Effector memory CD8-positive, alpha-beta T cell (primary cell): ENCODE data around the gene CD34.
A peak's percentile ranks its signal among the peaks of the same experiment; 100 is the strongest.

Experiments used
- ATAC-seq: fragments of 150-1000 bp; cut with Tn5 transposase; replicated peaks from 2 replicates; pipeline ENCODE4 v1.10.0; 2021; ENCODE audit warnings: mild to moderate bottlenecking, moderate library complexity
- DNase-seq, 3 experiments: peaks; one replicate each; pipeline ENCODE4 v3.0.0; 2021
- H3K27ac Mint-ChIP-seq, 2 donors: one replicate each; pipeline ENCODE4 v1.8.0; 2022; ENCODE audit warnings: mild to moderate bottlenecking in 2 of 2, mixed read lengths in 2 of 2, moderate library complexity in 2 of 2
- H3K27me3 Mint-ChIP-seq, 2 donors: one replicate each; pipeline ENCODE4 v1.8.0; 2022; ENCODE audit warnings: mixed read lengths in 2 of 2
- H3K36me3 Mint-ChIP-seq: one replicate; pipeline ENCODE4 v1.8.0; 2022; ENCODE audit warnings: mild to moderate bottlenecking, moderate library complexity, mixed read lengths; ENCODE audit not compliant: insufficient read depth
- H3K4me1 Mint-ChIP-seq, 2 donors: one replicate each; pipeline ENCODE4 v1.8.0; 2022; ENCODE audit warnings: low read depth in 2 of 2, mixed read lengths in 2 of 2
- H3K4me3 Mint-ChIP-seq, 2 donors: one replicate each; pipeline ENCODE4 v1.8.0; 2022; ENCODE audit warnings: mild to moderate bottlenecking in 2 of 2, mixed read lengths in 2 of 2, moderate library complexity in 2 of 2
- H3K9me3 Mint-ChIP-seq, 2 donors: one replicate each; pipeline ENCODE4 v1.8.0; 2022; ENCODE audit warnings: mixed read lengths in 2 of 2

CD34 gene

GRCh38 chr1:207849016-207849415 is 61.9 kb downstream of the CD34 start:
- DNase-seq = no peak
- Mint-ChIP-seq H3K4me1 (peaks cover 75 to 88% of the 10 kb centered on the region in 2 donors), H3K4me3 (peak overlapping the region; percentile 65 to 67), H3K36me3 (peaks cover 30% of the 10 kb centered on the region), H3K9me3 (no peaks in the 10 kb centered on the region), H3K27me3 (no peaks in the 10 kb centered on the region), H3K27ac (peak overlapping the region; percentile 88 to 89)
- peak; percentile 16 for ATAC-seq

DNA sequence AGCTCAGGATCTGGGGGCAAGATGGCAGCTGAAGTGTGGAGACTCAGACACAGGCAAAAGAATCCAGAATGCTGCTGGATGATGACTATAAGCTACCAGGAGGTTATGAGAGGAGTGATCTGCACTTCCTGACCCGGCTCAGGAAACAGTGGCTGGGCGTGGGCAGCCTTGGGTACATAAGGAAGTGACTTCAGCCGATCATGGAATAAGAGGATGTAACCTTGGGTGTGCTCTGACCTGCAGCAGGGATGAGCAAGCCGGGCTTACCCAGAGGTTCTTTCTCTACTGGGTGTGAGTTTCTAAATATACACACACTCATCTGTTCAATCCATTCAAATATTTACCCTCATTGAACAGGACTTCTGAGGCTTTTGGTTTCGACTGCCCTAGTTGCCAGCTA is 62.7 kb downstream of the CD34 start:
- ATAC-seq (peak; percentile 67), DNase-seq (no peak)
- Mint-ChIP-seq H3K36me3 (peaks cover 27% of the 10 kb centered on the region), H3K27me3 (no peaks in the 10 kb centered on the region), H3K4me1 (peaks cover 75 to 88% of the 10 kb centered on the region in 2 donors), H3K27ac (peak overlapping the region; percentile 88 to 89), H3K9me3 (no peaks in the 10 kb centered on the region), H3K4me3 (peak overlapping the region; percentile 58 to 65)

DNA sequence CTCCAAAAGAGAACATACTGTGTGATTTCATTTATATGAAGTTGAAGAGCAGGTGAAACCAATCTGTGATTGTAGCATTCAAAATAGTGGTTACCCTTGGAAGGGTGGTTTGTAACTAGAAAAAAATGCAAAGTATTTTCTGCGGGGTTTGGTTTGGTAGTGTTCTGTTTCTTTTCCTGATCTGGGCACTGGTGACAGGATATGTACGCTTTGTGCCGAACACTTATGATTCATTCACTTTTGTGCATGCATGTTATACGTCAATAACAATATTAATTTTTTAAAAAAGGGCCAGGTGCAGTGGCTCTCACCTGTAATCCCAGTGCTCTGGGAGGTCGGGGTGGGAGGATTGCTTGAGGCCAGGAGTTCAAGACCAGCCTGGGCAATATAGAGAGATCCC is 63.8 kb downstream of the CD34 start:
- no peaks in the 10 kb centered on the region for H3K27me3 Mint-ChIP-seq
- peaks cover 64 to 83% of the 10 kb centered on the region in 2 donors for H3K4me1 Mint-ChIP-seq
- peak overlapping the region in 1 of 2 donors; percentile 89 for H3K27ac Mint-ChIP-seq
- no peak for DNase-seq
- ATAC-seq = no peak
- peaks cover 29% of the 10 kb centered on the region for H3K36me3 Mint-ChIP-seq
- no peaks in the 10 kb centered on the region for H3K9me3 Mint-ChIP-seq
- H3K4me3 Mint-ChIP-seq = no peak overlapping the region

- Mint-ChIP-seq H3K4me3 (no peak overlapping the region), H3K36me3 (peaks cover 26% of the 10 kb centered on the region), H3K27me3 (no peaks in the 10 kb centered on the region), H3K9me3 (no peaks in the 10 kb centered on the region), H3K4me1 (peaks cover 49 to 71% of the 10 kb centered on the region in 2 donors), H3K27ac (peak overlapping the region in 1 of 2 donors; percentile 71)
- no peak for DNase-seq
- no peak for ATAC-seq
Measured at GRCh38 chr1:207845109-207845508, 65.8 kb downstream of the CD34 start.

- Mint-ChIP-seq H3K4me1 (peaks cover 51 to 69% of the 10 kb centered on the region in 2 donors), H3K36me3 (peaks cover 29% of the 10 kb centered on the region), H3K27ac (peak overlapping the region in 1 of 2 donors; percentile 71), H3K9me3 (no peaks in the 10 kb centered on the region), H3K27me3 (no peaks in the 10 kb centered on the region), H3K4me3 (no peak overlapping the region)
- no peak for ATAC-seq
- DNase-seq = no peak
Measured at GRCh38 chr1:207844371-207844770, 66.6 kb downstream of the CD34 start.

DNA sequence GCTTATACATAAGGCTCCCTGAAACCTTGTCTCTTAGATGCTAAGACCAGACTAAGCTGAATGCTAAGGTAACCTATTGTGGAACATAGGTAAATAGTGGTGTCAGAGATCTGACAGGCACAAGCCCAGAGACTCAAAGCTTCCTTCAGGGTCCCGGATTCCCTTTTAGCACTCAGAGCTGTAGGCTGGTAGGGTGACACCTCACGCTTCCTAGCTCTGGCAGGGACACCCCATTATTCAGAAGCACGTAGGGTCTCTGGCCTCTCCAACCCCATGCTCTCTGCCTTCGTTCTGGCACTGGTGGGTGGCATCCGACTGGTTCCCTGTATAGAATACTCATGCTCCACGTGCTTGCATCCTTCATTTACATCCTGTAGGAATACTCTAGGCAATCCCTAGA is 68.4 kb downstream of the CD34 start:
- H3K9me3 Mint-ChIP-seq = no peaks in the 10 kb centered on the region
- H3K27ac Mint-ChIP-seq = peak overlapping the region in 1 of 2 donors; percentile 47
- ATAC-seq (no peak), DNase-seq (no peak)
- H3K36me3 Mint-ChIP-seq = peaks cover 20% of the 10 kb centered on the region
- H3K4me3 Mint-ChIP-seq = no peak overlapping the region
- no peaks in the 10 kb centered on the region for H3K27me3 Mint-ChIP-seq
- peaks cover 55 to 72% of the 10 kb centered on the region in 2 donors for H3K4me1 Mint-ChIP-seq

- Mint-ChIP-seq H3K27ac (peak overlapping the region in 1 of 2 donors; percentile 47), H3K36me3 (peaks cover 21% of the 10 kb centered on the region), H3K4me3 (no peak overlapping the region), H3K9me3 (no peaks in the 10 kb centered on the region), H3K4me1 (peaks cover 61 to 78% of the 10 kb centered on the region in 2 donors), H3K27me3 (no peaks in the 10 kb centered on the region)
- ATAC-seq = no peak
- no peak for DNase-seq
Measured at GRCh38 chr1:207841901-207842300, 69.0 kb downstream of the CD34 start.

DNA sequence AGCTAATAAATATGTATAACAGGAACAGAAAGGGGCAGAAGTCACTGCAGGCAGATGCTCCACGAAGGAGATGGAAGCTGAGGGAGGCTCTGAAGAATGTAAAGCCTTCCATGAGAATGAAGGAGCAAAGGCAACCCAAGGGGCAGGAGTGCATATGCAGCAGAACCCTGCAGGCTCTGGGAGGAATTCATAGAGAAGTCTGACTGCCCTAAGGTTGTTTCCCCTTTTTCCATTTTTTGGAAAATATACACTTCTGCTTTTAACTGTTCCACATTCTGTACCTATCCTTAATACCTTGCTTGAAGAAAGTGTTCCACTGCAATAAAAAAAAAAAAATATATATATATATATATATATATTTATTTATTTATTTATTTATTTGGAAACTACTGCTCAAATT is 69.6 kb downstream of the CD34 start:
- Mint-ChIP-seq H3K4me1 (peaks cover 65 to 79% of the 10 kb centered on the region in 2 donors), H3K27me3 (no peaks in the 10 kb centered on the region), H3K27ac (no peak overlapping the region), H3K36me3 (peaks cover 21% of the 10 kb centered on the region), H3K4me3 (no peak overlapping the region), H3K9me3 (no peaks in the 10 kb centered on the region)
- ATAC-seq = no peak
- DNase-seq = no peak

GRCh38 chr1:207840380-207840779 is 70.5 kb downstream of the CD34 start:
- Mint-ChIP-seq H3K36me3 (peaks cover 23% of the 10 kb centered on the region), H3K27ac (peak overlapping the region in 1 of 2 donors; percentile 100), H3K9me3 (no peaks in the 10 kb centered on the region), H3K4me1 (peaks cover 64 to 74% of the 10 kb centered on the region in 2 donors), H3K4me3 (no peak overlapping the region), H3K27me3 (no peaks in the 10 kb centered on the region)
- DNase-seq = no peak
- no peak for ATAC-seq

- Mint-ChIP-seq H3K4me3 (no peak overlapping the region), H3K27me3 (no peaks in the 10 kb centered on the region), H3K9me3 (no peaks in the 10 kb centered on the region), H3K27ac (peak overlapping the region; percentile 87 to 100), H3K4me1 (peaks cover 63 to 71% of the 10 kb centered on the region in 2 donors), H3K36me3 (peaks cover 27% of the 10 kb centered on the region)
- ATAC-seq (no peak), DNase-seq (no peak)
Measured at GRCh38 chr1:207839083-207839413, 71.9 kb downstream of the CD34 start.

DNA sequence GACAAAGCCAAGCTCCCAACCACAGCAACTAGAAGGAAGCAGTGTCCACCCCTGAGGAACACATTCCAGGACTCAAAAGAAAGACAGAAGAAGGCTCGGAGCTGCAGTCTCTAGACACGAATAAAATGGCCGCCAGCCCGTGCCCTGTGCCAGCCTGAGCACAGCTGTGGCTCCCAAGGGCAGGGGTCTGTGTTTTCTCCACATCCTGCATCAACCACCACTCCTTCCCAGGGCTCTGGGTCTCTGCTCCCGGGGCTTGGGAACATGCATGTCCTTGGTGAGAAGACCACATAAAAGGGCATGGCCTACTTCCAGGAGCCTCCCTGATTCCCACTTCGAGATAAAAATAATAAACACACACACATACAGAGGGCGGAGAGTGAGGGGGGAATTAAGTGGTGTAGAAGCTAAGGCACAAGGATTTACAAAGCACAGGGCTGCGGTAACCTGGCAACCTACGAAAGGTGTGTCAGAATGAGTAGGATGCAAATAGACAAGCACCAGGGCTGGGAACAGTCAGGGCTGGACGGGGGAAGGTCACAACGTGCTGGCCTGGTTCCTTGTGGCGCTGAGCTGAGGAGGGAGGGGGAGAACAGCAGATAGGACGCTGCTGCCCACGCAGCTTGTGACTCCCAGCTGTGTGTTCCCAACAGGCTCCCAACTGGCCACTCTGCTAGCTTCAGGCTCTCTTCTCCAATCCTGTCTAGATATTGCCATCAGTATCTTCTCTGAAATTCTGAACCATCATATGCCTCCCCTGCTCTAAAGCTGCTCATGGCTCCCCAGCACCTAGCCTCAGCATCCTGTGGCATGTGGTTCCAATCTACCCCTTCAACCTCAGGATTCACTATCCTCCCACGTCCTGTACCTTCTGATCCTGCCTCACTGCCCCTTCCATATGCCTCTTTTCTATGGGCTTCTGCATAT is 72.5 kb downstream of the CD34 start:
- Mint-ChIP-seq H3K4me1 (peaks cover 63 to 67% of the 10 kb centered on the region in 2 donors), H3K27ac (peak overlapping the region; percentile 87 to 100), H3K9me3 (no peaks in the 10 kb centered on the region), H3K36me3 (peaks cover 27% of the 10 kb centered on the region), H3K27me3 (no peaks in the 10 kb centered on the region), H3K4me3 (no peak overlapping the region)
- ATAC-seq = no peak
- no peak for DNase-seq

DNA sequence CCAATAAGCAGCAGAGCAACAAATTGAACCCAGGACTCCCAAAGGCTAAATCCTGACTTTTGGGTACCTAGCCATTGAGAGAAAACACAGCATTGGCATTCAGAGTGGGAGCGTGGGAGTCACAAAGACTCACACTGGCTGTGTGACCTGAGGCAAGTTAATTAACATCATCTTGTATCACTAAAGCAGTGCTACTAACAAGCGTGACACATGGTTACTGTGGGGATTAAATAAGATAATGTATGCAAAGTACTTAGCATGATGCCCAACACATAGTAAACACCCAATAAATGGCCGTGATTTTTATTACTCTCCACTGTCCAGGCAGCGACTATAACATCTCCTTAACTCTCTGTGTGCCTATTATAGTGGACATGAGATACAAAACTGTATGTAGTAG is 73.3 kb downstream of the CD34 start:
- Mint-ChIP-seq H3K9me3 (no peaks in the 10 kb centered on the region), H3K36me3 (peaks cover 25% of the 10 kb centered on the region), H3K4me3 (no peak overlapping the region), H3K4me1 (peaks cover 64 to 71% of the 10 kb centered on the region in 2 donors), H3K27me3 (no peaks in the 10 kb centered on the region), H3K27ac (peak overlapping the region; percentile 93 to 100)
- DNase-seq (no peak), ATAC-seq (no peak)

DNA sequence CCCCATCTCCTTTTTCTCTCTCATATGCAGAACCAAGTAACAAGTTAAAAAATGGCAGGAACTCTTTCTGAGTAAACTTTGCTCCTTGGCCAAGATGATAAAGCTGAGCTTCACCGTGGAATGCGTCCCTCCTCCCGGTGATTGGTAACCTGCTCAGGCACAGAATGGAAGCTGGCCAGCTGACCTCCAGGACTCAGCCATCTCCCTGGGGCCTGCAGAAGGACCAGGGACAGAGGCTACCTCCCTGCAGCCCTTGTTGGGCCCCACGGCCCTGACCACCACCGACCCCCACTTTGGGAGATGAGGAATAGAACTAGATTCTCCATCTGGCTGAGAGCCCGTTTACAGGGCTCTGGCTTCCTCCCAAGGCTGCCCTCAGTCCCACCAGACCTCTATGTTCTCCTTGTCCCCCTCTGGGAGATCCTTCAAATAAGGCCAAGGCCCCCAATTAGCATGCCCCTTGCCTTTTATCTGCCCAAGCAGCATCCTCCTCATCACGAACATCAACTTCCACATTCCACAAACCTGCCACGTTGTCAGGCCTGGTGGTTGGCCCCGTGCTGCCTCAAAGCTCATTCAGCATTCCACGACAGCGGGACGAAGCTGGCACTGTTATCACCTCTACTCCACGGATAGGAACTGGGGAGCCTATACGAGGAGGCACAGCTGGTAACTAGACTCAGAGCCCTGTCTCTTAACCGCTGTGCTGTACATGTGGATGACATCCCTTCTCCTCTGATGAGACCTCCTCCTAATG is 74.2 kb downstream of the CD34 start:
- ATAC-seq = no peak
- DNase-seq = no peak
- peaks cover 68 to 80% of the 10 kb centered on the region in 2 donors for H3K4me1 Mint-ChIP-seq
- H3K9me3 Mint-ChIP-seq = no peaks in the 10 kb centered on the region
- no peaks in the 10 kb centered on the region for H3K27me3 Mint-ChIP-seq
- peak overlapping the region; percentile 93 to 100 for H3K27ac Mint-ChIP-seq
- H3K36me3 Mint-ChIP-seq = peaks cover 24% of the 10 kb centered on the region
- H3K4me3 Mint-ChIP-seq = no peak overlapping the region
